Endothelial cell of coronary artery (primary cell): ENCODE results near the gene ELAVL1. TPM values are rescaled to one million over a fixed set of nuclear protein-coding genes. Genes with fewer than 3 reads are reported as not detected.

ENCODE experiments used
- total RNA-seq: library from RNA; depleted of rRNA; stranded (reverse); fragments of >200 nt; gene quantifications from 2 replicates; pipeline ENCODE4 v1.2.3, GENCODE V29; 2014

The ELAVL1 gene
- 43.6 and 46.3 TPM in 2 replicates for total RNA-seq

DNA sequence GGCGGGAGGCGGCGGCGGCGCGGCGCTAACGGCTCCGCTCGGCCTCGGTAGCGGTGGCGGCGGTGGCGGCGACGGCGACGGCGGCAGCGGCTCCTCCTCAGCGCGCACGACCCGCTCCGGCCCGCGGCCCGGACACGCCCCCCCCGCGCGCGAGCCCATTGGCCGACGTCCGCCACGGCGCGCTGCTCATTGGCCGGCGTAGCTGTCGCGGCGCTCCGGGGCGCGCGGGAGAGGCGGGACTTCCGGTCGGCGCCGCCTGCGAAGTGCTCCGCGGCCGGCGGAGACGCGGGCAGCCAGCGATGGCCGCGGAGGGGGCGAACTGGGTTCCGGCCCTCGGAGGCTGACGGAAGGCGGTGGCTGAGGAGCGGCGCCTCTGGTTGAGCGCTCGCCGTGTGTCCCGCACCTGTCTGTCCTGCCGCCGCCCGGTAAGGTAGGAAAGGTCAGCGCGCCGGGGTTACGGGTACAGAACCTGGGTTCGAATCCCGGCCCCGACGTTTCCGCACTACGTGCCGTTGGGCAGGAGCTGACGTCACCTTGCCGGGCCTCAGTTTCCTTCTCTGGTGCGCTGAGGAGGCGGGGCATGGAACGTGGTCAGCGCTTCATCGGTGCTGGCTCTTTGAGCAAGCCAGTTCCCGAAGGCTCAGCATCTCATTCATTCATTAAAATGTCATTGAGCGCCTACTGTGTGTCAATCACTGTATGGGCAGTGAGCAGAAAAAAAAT is at the start of gene ELAVL1:
ELAVL1 (minus strand) TSS at position 108 of the 723 bp plus-strand sequence. CDS start 13,826 bp downstream, outside the sequence.

DNA sequence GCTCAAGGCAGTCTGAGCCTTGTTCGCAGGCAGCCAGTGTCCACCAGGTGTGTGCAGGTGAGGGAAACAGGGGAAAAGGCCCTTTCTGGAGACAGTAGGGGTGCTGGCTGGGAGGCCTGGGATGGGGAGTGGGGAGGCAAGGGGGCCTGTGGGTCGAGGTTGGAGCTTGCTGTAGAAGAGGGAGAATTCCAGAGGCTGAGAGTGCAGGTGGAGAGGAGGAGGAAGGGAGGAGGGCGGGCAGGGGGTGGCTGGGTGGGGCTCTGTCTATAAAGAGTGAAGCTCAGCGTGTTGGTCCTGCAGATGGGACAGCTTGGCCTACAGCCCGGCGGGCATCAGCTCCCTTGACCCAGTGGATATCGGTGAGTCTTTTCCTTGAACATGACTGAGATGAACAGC is 47.0 kb upstream of the ELAVL1 start, which contains the start of gene CCL25:
CCL25 (plus strand) TSS at position 297 of the 396 bp plus-strand sequence. CDS start 290 bp downstream, outside the sequence.

DNA sequence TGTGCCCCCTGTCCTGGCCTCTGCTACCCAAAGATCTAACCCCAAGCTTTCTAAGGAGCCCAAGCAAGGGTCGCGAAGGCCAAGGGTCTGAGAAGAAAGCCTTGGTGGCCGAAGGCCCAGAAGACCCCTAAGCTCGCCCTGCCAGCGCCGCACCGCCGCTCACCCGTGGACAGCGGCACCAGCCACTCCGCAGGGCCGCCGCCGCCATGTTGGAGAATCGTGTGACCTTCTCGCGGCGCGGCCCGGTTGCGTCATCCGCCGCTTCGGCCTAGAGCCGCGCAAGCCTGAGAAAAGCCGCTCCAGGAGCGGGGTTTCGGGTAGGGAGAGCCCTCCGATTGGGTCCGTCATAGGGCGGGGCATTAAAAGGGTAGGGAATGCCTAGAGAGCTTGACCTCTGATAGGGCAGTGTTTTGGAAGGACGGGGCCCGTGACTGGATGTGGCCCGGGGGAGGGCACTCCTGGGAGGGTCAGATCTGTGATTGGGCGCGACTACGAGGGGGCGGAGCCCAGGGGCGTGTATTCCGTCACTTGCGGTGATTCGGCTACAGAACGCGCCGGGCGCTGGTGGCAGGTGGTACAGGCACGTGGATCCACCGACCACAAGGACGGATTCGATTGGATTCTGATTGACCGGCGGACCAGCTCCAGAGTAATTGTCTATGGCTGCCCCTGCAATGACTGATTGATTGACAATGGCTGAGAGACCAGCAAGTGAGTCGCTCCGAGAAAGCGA is 61.8 kb downstream of the ELAVL1 start, which contains the start of gene TIMM44:
TIMM44 (minus strand) TSS at position 223 of the 733 bp plus-strand sequence; CDS start at position 208, 15 bp downstream.

DNA sequence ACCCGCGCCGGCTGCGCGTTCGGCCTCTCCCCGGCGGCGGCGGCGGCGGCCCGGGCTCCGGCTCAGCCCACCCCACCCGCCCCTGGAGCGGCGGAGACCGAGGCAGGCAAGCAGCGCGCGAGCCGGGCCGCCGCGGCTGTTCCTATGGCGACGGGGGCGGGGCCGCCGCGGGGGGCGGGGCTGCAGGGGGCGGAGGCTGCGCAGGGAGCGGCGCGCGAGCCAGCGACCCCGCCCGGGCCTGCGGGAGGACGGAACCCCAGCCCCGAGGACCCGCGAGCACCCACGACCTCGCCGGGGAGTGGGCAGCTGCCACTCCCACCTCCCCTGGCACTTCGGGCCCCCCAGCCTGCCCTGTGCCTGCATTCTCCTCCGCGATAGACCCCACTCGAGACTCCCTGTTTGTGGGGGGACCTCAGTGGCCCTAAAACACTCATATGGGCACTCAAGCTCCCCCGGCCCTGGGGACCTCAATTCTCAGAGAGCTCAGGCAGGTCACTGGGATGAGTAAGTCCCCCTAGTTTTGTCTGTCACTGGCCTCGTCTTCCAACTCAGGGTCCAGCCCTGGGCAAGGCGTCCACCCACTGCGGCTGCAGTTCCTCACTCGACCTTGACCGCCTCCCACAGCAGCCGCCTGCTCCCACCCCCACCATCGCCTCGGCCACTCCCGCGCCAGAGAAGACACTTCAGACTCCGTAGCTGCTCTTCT is 79.3 kb downstream of the ELAVL1 start, which contains the start of gene CTXN1:
CTXN1 (minus strand) TSS at position 115 of the 706 bp plus-strand sequence. CDS start 597 bp downstream, outside the sequence.

DNA sequence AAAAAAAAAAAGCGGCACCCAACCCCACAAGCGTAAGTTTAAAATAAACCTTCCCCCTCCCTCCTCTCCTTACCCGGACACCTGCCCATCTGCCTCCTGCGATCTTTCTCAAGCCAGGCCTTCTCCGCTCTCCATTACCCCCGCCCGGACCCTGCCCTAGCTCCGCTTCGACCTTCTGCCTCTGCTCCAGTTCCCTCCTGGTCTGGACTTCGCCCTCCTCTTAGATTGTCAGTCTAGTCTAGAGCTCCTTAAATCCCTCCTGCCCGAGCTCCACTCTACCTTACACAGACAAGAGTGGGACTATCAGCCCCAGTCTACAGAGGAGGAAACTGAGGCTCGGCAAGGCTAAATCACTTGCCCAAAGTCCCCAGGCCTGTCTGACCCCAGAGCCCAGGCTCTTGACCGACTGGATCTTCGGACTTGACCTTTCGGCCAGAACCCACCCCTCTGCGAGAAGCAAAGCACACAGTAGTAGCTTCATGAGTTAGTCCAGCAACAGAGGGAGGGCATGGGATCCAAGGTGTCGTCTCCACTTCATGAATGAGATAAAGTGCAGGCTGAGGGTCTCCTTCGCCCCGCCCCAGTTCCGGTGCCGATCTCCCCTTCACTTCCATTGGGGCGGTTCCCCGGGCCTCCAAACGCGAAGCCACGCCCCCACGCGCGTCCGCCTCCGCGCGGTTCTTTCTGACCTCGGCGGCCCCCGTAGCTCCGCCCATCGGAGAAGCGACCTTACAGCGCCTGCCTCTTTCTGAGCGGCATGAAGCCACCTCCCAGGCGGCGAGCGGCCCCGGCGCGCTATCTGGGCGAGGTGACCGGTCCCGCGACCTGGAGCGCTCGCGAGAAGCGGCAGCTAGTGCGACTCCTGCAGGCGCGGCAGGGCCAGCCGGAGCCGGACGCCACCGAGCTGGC is 85.6 kb downstream of the ELAVL1 start, which contains the start of gene SNAPC2:
SNAPC2 (plus strand) TSS at position 729 of the 909 bp plus-strand sequence; CDS start at position 758, 29 bp downstream.

DNA sequence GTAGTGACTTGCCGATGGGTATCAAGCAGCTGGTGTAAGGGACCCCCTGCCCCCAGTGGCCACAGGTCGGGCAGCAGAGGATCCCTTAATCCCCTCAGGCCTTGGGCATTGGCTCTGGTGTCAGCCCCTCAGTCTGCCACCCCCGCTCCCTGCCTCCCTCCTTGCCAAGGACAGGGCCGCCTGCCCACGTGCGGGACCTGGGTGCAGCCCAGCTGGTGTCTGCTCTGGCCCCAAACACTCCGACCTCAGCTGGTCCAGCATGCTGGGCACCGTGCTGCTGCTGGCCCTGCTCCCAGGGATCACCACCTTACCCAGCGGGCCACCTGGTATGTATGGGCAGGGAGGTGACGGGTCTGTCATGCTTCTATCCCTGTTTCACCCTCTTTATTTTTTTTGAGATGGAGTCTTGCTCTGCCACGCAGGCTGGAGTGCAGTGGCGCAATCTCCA is 90.8 kb downstream of the ELAVL1 start, which contains the start of gene TGFBR3L:
TGFBR3L (plus strand) TSS at position 233 of the 448 bp plus-strand sequence.

Other genes with a start within 250 kb of the ELAVL1 start
- gene CLEC4M, start 242.4 kb downstream of the ELAVL1 start, total RNA-seq: 0.38 and 0.72 TPM in 2 replicates
- 9.6 and 16.7 TPM in 2 replicates for gene EVI5L, start 175.4 kb downstream of the ELAVL1 start, total RNA-seq
- gene PRR36, start 131.3 kb downstream of the ELAVL1 start, total RNA-seq: not detected in 2 replicates
- gene LRRC8E, start 117.1 kb downstream of the ELAVL1 start, total RNA-seq: 1.6 and 2.2 TPM in 2 replicates
- gene MAP2K7, start 101.8 kb downstream of the ELAVL1 start, total RNA-seq: 9.4 and 11.1 TPM in 2 replicates
- 0.54 and 1.1 TPM in 2 replicates for gene TGFBR3L, start 90.8 kb downstream of the ELAVL1 start, total RNA-seq
- gene SNAPC2, start 85.3 kb downstream of the ELAVL1 start, total RNA-seq: 12.4 and 13.9 TPM in 2 replicates
- 3.3 and 5.0 TPM in 2 replicates for gene CTXN1, start 79.5 kb downstream of the ELAVL1 start, total RNA-seq
- gene TIMM44, start 62.0 kb downstream of the ELAVL1 start, total RNA-seq: 58.5 and 64.7 TPM in 2 replicates
- not detected in 2 replicates for gene CCL25, start 47.1 kb upstream of the ELAVL1 start, total RNA-seq
- gene FBN3, start 144.0 kb upstream of the ELAVL1 start, total RNA-seq: not detected in 2 replicates
- 1.8 and 2.5 TPM in 2 replicates for gene CERS4, start 203.7 kb upstream of the ELAVL1 start, total RNA-seq